OCI-LY7 (cell line): ENCODE results near the gene ARF6.

Experiments
- CTCF ChIP-seq: fragments of 200-600 bp; sonication (generic); conservative IDR thresholded peaks from 2 replicates; pipeline ENCODE4 v1.5.1; 2014; ENCODE audit warnings: mild to moderate bottlenecking, antibody characterized with exemption, low read length, moderate library complexity, mixed read lengths
- EZH2phosphoT487 ChIP-seq: fragments of 200-600 bp; sonication (generic); IDR thresholded peaks from 2 replicates; pipeline ENCODE4 v1.6.1; 2018; ENCODE audit warnings: low read depth, borderline replicate concordance, mild to moderate bottlenecking, mixed run types, antibody characterized with exemption, low read length, moderate library complexity, mixed read lengths

- no peak for TF ChIP-seq CTCF
- TF ChIP-seq EZH2phosphoT487: no peak
Observed at GRCh38 chr14:49933704-49934103, 40.8 kb downstream of the ARF6 start.
